A673 (cell line): ENCODE measurements around the gene FAM81A.

Source experiments
- CTCF ChIP-seq: fragments of 300-800, 200-600 bp; sonication (generic); conservative IDR thresholded peaks from 2 replicates; pipeline ENCODE4 v1.5.1; 2017; ENCODE audit warnings: low read depth, mild to moderate bottlenecking, antibody characterized with exemption, low read length, moderate library complexity, mixed read lengths
- EZH2 ChIP-seq: fragments of 200-600 bp; sonication (generic); IDR thresholded peaks from 2 replicates; pipeline ENCODE4 v1.6.1; 2017; ENCODE audit warnings: borderline replicate concordance, low read depth, mild to moderate bottlenecking, mixed read lengths, antibody characterized with exemption, low read length; ENCODE audit not compliant: poor library complexity, severe bottlenecking

GRCh38 chr15:59444980-59445545 lies 7.1 kb downstream of the FAM81A start:
- no peak for TF ChIP-seq CTCF
- no peak for TF ChIP-seq EZH2
